Ovary (tissue), 9 donors: ENCODE measurements around the gene ADAM12. TPM values are rescaled to one million over a fixed set of nuclear protein-coding genes. Genes with fewer than 3 reads are reported as not detected.
"Not testable (repeated sequence)": the region's sequence is repeated elsewhere in the genome, so short reads cannot be mapped to it uniquely, and the experiment has no call there.

Experiments
- DNase-seq, 5 donors: peaks; one replicate each; pipeline ENCODE4 v3.0.0-alpha.2; 2019 to 2020
- H3K27ac ChIP-seq, 2 donors: fragments of 200-600 bp; one replicate each; pipeline versions ENCODE4 v1.5.1 to v1.8.0; 2019 to 2022
- H3K27me3 ChIP-seq: fragments of 200-600 bp; one replicate; pipeline ENCODE4 v1.8.0; 2022
- H3K36me3 ChIP-seq: fragments of 200-600 bp; sonication (generic); one replicate; pipeline ENCODE4 v1.5.1; 2019
- H3K4me1 ChIP-seq: one replicate; pipeline ENCODE4 v1.8.1; 2013; ENCODE audit warnings: mild to moderate bottlenecking, moderate library complexity; ENCODE audit not compliant: insufficient read depth
- H3K4me3 ChIP-seq: fragments of 200-600 bp; sonication (generic); one replicate; pipeline ENCODE4 v1.5.1; 2017
- H3K9me3 ChIP-seq, 2 donors: fragments of 200-600 bp in 1 of 2; sonication (generic) in 1 of 2; one replicate each; pipeline versions ENCODE4 v1.5.1 to v1.8.1; 2013 to 2019; ENCODE audit warnings: mild to moderate bottlenecking in 1 of 2, moderate library complexity in 1 of 2
- EP300 ChIP-seq: sonication (generic); formaldehyde crosslinking; IDR thresholded peaks from one replicate; pipeline ENCODE4 v1.6.1; 2017; ENCODE audit warnings: antibody characterized with exemption
- POLR2A ChIP-seq: fragments of 450-650 bp; IDR thresholded peaks from one replicate; pipeline ENCODE4 v1.6.1; 2017; ENCODE audit warnings: antibody characterized with exemption, mild to moderate bottlenecking, moderate library complexity
- WGBS, 3 donors: extraction: QIAGEN DNeasy Blood & Tissue Kit in 1 of 3; methylation state at CpG; one replicate each; pipeline versions ENCODE4 v1.1.5 to v1.1.7; 2013 to 2017; 5-methylcytosine and 5-hydroxymethylcytosine counted together
- intact Hi-C, 4 donors: fragments of 100-400 bp; cut with DNase I; formaldehyde crosslinking; loops; one replicate each; pipeline versions ENCODE4 v1.11.0 to v1.15.1; 2022 to 2023
- polyA plus RNA-seq, 2 donors: library from polyadenylated mRNA; stranded (reverse); fragments of 200-250 nt in 1 of 2; fragments of 350-450 nt in 1 of 2; fragmentation: Illumina TruSeq in 1 of 2; extraction: RNeasy Lipid Tissue Mini Kit (QIAGEN cat#74804) in 1 of 2; gene quantifications; one replicate each; pipeline ENCODE4 v1.2.3, GENCODE V29; 2013 to 2014
- total RNA-seq, 7 donors: library from RNA; depleted of rRNA in 2 of 7; stranded (reverse); fragments of >200 nt in 2 of 7; fragmentation: NEBNext Ultra II Directional in 3 of 7; extraction: Animal tissue kit (Norgen Biotek cat#: 25700) in 3 of 7; gene quantifications; one replicate each; pipeline versions ENCODE4 v1.1.0 to v1.2.4, GENCODE V29; 2016 to 2023
- TF ChIP-seq, protein P1 (sequence below), 3 donors: fragments of 450-650 bp in 2 of 3; fragments of 200-600 bp in 1 of 3; IDR thresholded peaks; one replicate each; pipeline versions ENCODE4 v1.5.1 to v1.8.0; 2016 to 2022; ENCODE audit warnings: antibody characterized with exemption in 3 of 3, mild to moderate bottlenecking in 1 of 3
- donor health status: DM: no; HTN: no; CAD: no; lungs with moderate emphysema.
- donor health status: DM: no; HTN: no; CAD: no.
- donor health status: Bipolar disorder and iron deficiency.
- donor health status: DM: yes; HTN: yes; CAD: no.
- donor health status: DM: no; HTN: no; CAD: no.
- donor health status: DM: yes; HTN: yes; CAD: no.

ADAM12 gene
- total and polyA plus RNA-seq, 9 donors, result 1.8 to 27.2 (median 10.3) TPM

DNA sequence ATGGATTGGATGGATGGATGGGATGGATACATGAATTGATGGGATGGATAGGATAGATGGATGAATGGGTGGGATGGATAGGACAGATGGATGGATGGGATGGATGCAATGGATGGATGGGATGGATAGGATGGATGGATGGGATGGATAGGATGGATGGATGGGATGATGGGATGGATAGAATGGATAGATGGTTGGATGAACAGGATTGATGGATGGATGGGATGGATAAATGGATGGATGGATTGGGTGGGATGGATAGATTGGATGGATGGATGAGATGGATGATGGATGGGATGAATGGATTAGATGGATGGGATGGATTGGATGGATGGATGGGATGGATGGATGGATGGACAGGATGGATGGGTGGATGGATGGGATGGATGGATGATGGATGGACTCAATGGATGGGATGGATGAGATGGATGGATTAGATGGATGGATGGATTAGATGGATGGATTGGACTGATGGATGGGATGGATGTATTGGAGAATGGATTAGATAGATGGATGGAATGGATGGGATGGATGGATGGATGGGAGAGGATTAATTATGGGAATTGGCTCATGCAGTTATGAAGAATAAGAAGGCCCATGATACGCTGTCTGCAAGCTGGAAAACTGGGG, 136.4 kb downstream of the ADAM12 start:
- TF ChIP-seq EP300 (no peak), POLR2A (no peak)
- TF ChIP-seq, protein P1, sequence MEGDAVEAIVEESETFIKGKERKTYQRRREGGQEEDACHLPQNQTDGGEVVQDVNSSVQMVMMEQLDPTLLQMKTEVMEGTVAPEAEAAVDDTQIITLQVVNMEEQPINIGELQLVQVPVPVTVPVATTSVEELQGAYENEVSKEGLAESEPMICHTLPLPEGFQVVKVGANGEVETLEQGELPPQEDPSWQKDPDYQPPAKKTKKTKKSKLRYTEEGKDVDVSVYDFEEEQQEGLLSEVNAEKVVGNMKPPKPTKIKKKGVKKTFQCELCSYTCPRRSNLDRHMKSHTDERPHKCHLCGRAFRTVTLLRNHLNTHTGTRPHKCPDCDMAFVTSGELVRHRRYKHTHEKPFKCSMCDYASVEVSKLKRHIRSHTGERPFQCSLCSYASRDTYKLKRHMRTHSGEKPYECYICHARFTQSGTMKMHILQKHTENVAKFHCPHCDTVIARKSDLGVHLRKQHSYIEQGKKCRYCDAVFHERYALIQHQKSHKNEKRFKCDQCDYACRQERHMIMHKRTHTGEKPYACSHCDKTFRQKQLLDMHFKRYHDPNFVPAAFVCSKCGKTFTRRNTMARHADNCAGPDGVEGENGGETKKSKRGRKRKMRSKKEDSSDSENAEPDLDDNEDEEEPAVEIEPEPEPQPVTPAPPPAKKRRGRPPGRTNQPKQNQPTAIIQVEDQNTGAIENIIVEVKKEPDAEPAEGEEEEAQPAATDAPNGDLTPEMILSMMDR (IDR thresholded peaks at IDR 0.05), result no peak
- Histone ChIP-seq H3K27ac (no peak overlapping the region), H3K27me3 (no peaks in the 10 kb centered on the region), H3K36me3 (no peaks in the 10 kb centered on the region), H3K4me1 (peaks cover 25% of the 10 kb centered on the region), H3K9me3 (no peaks in the 10 kb centered on the region), H3K4me3 (no peak overlapping the region)
- no peak for DNase-seq
- intact Hi-C loops, result no loop called here
- WGBS, 3 donors, result 97 to 100% (median 100%) methylated on average over 1 of the region's 1 CpG

DNA sequence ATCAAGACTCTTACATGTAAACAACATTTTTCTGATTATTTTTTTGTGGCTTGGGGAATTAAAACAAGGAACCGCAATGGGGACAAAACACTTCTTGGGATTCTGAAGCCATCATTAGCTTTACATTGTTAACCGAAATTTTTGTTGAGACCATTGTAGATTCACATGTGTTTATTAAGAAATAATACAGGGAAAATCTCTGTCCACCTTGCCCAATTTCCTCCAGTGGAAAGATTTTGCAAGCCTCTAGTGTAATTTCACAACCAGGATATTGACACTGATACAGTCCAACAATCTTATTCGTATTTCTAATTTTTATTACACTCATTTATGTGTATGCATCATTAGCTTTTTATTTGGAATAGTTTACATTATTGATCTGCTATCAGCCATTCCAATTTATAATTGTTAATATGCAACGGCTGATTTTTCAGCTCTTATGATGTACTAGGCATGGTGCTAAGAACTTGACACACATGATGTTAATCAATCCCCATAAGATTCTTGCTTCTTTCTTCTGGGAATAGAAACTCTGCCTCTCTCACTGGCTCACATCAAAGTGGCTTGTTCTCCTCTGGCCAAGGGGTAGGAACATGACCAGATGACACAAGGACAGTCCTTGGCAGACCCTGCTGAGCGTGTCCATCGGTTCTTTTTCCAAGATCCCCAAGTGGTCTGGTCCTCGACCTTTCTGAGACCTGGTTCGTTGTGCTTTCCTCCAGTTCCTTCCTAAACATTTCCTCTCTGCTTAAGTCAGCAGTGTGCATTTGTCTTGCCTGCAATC, 137.6 kb downstream of the ADAM12 start:
- no peaks in the 10 kb centered on the region for H3K27me3 ChIP-seq
- no peaks in the 10 kb centered on the region for H3K36me3 ChIP-seq
- TF ChIP-seq EP300 (no peak), POLR2A (no peak)
- TF ChIP-seq, protein P1 (IDR thresholded peaks at IDR 0.05), result no peak
- peaks cover 25% of the 10 kb centered on the region for H3K4me1 ChIP-seq
- 48 to 71% (median 54%) methylated on average over 8 of the region's 8 CpGs for WGBS, 3 donors
- no peaks in the 10 kb centered on the region for H3K9me3 ChIP-seq
- peak overlapping the region; percentile 23 to 73 for H3K27ac ChIP-seq
- intact Hi-C loops, result no loop called here
- no peak for DNase-seq
- no peak overlapping the region for H3K4me3 ChIP-seq

DNA sequence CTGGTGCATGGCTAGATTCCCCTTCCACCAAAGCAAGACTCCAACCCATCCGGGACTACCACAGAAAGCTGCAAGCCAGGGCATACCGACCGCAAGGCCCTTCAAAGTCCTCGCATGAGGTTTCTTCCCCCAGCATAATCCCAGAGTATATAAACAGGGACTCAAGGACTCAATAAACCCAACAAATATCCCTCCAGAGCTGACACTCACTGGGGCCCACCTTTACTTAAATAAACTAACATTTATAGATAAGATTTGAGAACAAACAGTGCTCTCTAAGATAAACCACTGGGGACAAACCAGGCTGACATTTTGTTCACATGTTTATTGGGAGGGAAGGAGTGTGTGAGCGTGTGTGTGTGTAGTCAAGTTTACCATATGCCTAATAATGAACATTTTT, 138.2 kb downstream of the ADAM12 start:
- intact Hi-C loops, result no loop called here
- TF ChIP-seq POLR2A (no peak), EP300 (no peak)
- TF ChIP-seq, protein P1 (IDR thresholded peaks at IDR 0.05), result no peak
- no peaks in the 10 kb centered on the region for H3K9me3 ChIP-seq
- no peaks in the 10 kb centered on the region for H3K36me3 ChIP-seq
- H3K27me3 ChIP-seq, result no peaks in the 10 kb centered on the region
- no peak overlapping the region for H3K4me3 ChIP-seq
- WGBS, 3 donors, result 16 to 51% (median 40%) methylated on average over 5 of the region's 5 CpGs
- peaks cover 25% of the 10 kb centered on the region for H3K4me1 ChIP-seq
- H3K27ac ChIP-seq, result peak overlapping the region; percentile 23 to 73
- no peak for DNase-seq

DNA sequence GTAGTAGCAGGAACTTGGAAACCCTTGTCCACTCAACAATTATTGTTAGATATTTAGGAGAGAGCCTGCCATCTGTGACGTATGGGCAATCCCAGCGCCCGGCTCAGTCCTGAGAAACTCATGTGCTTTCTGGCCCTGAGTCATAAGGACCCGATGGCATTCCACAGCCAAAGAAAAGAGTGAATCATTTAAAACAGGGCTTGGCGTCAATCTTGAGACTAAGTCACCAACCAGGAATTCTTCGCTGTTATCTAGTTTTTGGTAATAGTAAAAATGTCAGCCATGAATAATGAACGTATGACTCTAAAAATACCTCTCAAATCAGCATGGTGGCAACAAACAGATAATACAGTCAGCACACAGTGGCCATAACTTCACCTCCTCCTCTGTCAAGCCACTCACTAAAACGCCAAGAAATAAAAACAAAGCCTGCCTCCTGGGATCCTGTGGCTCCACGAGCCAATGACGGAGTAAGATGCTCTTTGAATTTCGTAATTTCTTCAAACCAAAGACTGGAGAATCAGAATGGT, 140.8 kb downstream of the ADAM12 start:
- peak overlapping the region; percentile 21 to 69 for H3K27ac ChIP-seq
- peak; percentile 67 to 83 (median 77) for DNase-seq
- no peaks in the 10 kb centered on the region for H3K9me3 ChIP-seq
- no peaks in the 10 kb centered on the region for H3K27me3 ChIP-seq
- no peak overlapping the region for H3K4me3 ChIP-seq
- WGBS, 3 donors, result 23 to 28% (median 25%) methylated on average over 11 of the region's 11 CpGs
- intact Hi-C loops, result no loop called here
- H3K36me3 ChIP-seq, result no peaks in the 10 kb centered on the region
- H3K4me1 ChIP-seq, result peaks cover 20% of the 10 kb centered on the region
- TF ChIP-seq, protein P1 (IDR thresholded peaks at IDR 0.05), result peak in 1 of 3 donors; percentile 7
- TF ChIP-seq POLR2A, result no peak

DNA sequence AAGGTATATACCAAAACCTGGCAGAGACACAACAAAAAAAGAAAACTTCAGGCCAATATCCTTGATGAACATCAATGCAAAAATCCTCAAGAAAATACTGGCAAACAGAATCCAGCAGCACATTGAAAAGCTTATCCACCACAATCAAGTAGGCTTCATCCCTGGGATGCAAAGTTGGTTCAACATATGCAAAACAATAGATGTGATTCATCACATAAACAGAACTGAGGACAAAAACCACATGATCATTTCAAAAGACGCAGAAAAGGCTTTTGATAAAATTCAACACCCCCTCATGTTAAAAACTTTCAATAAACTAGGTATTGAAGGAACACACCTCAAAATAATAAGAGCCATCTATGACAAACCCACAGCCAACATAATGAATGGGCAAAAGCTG, 141.9 kb downstream of the ADAM12 start:
- H3K27me3 ChIP-seq, H3K4me3 ChIP-seq, DNase-seq, intact Hi-C loops, H3K9me3 ChIP-seq, H3K27ac ChIP-seq, H3K36me3 ChIP-seq: not testable (repeated sequence)
- WGBS, 3 donors, result 77 to 91% (median 86%) methylated on average over 1 of the region's 1 CpG
- H3K4me1 ChIP-seq, result peaks cover 23% of the 10 kb centered on the region
